Activated gamma-delta T cell treated with Interleukin-2 at 50 U/mL for 16 hours (primary cell): ENCODE measurements around the gene FHOD3.

Experiments
- DNase-seq: peaks from one replicate; pipeline ENCODE4 v3.0.0-alpha.2; 2020

FHOD3 gene

GRCh38 chr18:36564841-36565240 lies 267.3 kb downstream of the FHOD3 start:
- DNase-seq, result no peak

GRCh38 chr18:36567800-36568199 lies 270.3 kb downstream of the FHOD3 start:
- DNase-seq, result no peak

GRCh38 chr18:36568487-36568886 lies 271.0 kb downstream of the FHOD3 start:
- no peak for DNase-seq

- no peak for DNase-seq
Measured at GRCh38 chr18:36572135-36572856, 274.8 kb downstream of the FHOD3 start.

GRCh38 chr18:36576339-36576738 lies 278.8 kb downstream of the FHOD3 start:
- no peak for DNase-seq

- DNase-seq, result no peak
Measured at GRCh38 chr18:36578871-36579710, 281.6 kb downstream of the FHOD3 start.

- DNase-seq, result no peak
Measured at GRCh38 chr18:36580266-36580665, 282.8 kb downstream of the FHOD3 start.

GRCh38 chr18:36580874-36581750 lies 283.6 kb downstream of the FHOD3 start:
- DNase-seq, result no peak

GRCh38 chr18:36582988-36583745 lies 285.7 kb downstream of the FHOD3 start:
- DNase-seq, result no peak

- no peak for DNase-seq
Measured at GRCh38 chr18:36589857-36590543, 292.5 kb downstream of the FHOD3 start.

- no peak for DNase-seq
Measured at GRCh38 chr18:36590621-36591580, 293.4 kb downstream of the FHOD3 start.

- DNase-seq, result no peak
Measured at GRCh38 chr18:36592282-36592681, 294.8 kb downstream of the FHOD3 start.

- no peak for DNase-seq
Measured at GRCh38 chr18:36593001-36593400, 295.5 kb downstream of the FHOD3 start.

GRCh38 chr18:36593641-36594040 lies 296.1 kb downstream of the FHOD3 start:
- DNase-seq, result no peak

- DNase-seq, result no peak
Measured at GRCh38 chr18:36594621-36595020, 297.1 kb downstream of the FHOD3 start.

GRCh38 chr18:36595046-36595817 lies 297.7 kb downstream of the FHOD3 start:
- no peak for DNase-seq

GRCh38 chr18:36595818-36596215 lies 298.3 kb downstream of the FHOD3 start:
- DNase-seq, result no peak

GRCh38 chr18:36597636-36598035 lies 300.1 kb downstream of the FHOD3 start:
- no peak for DNase-seq

- DNase-seq, result no peak
Measured at GRCh38 chr18:36600548-36600947, 303.0 kb downstream of the FHOD3 start.

GRCh38 chr18:36601316-36601715 lies 303.8 kb downstream of the FHOD3 start:
- no peak for DNase-seq
